Renal cortical epithelial cell (primary cell): Measurements from ENCODE around the gene PPFIA1. TPM values are rescaled to one million over a fixed set of nuclear protein-coding genes. Genes with fewer than 3 reads are reported as not detected.
"Not testable (repeated sequence)": the region's sequence is repeated elsewhere in the genome, so short reads cannot be mapped to it uniquely, and the experiment has no call there.

Experiments used
- DNase-seq: peaks from one replicate; pipeline ENCODE4 v3.0.0-alpha.2; 2011; ENCODE audit warnings: low read depth
- total RNA-seq: library from RNA; depleted of rRNA; stranded (reverse); fragments of >200 nt; gene quantifications from 2 replicates; pipeline ENCODE4 v1.2.3, GENCODE V29; 2014

The PPFIA1 gene
- total RNA-seq, 1 donor from 2014 or later = 52.5 TPM

DNA sequence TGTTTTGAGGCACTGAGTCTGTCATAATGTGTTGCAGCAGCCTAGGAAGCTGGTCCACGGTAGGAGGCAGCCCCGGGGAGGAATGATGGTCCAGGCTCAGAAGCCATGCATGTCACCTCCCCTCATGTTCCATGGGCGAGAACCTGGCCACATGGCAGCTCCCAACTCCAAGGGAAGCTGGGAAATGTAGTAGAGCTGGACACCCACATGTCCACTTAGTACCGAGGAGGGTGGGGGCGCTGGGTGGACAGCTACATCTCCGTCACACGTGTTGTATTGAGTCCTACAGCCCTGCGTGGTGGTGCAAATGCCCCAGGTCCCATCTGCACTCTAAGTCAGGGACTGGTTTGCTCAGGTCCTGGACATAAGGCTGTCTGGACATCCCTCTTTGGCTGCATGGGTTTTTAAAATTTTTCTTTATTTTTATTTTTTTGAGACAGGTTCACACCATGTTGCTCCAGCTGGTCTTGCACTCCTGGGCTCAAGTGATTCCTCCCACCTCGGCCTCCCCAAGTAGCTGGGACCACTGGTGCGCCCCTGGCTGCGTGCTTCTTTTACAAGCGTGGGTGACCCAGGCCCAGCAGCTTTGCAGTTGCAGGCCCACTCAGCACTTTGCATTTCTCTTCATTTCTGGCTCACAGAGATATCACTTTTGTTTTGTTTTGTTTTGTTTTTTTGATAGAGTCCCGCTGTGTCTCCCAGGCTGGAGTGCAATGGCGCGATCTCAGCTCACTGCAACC, 123.9 kb downstream of the PPFIA1 start:
- DNase-seq = no peak

DNA sequence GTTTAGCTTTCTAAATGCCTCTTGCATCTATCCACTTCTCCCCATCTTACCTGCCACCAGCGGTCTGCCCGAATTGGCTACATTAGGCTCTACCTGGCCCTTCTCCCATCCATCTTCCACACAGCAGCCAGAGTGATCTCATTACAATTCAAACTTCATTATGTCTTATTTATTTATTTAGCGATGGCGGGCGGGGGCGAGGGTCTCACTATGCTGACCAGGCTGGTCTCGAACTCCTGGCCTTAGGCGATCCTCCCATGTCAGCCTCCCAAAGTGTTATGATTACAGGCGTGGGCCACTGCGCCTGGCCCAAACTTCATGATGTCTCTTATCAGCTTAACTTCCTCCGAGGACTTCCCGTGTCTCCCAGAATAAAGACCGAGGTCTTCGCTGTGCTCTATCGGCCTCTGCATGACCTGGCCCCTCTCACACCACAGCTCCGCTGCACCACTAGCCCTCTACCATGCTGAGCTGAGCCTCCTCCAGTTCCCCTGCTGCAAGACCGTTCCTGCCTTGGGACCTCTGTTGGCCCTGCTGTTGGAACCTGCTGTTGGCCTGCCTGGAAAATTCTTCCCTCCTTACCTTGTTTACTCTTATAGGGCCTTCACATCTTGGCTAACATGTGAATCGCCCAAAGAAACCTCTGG, 127.0 kb downstream of the PPFIA1 start:
- DNase-seq = no peak

DNA sequence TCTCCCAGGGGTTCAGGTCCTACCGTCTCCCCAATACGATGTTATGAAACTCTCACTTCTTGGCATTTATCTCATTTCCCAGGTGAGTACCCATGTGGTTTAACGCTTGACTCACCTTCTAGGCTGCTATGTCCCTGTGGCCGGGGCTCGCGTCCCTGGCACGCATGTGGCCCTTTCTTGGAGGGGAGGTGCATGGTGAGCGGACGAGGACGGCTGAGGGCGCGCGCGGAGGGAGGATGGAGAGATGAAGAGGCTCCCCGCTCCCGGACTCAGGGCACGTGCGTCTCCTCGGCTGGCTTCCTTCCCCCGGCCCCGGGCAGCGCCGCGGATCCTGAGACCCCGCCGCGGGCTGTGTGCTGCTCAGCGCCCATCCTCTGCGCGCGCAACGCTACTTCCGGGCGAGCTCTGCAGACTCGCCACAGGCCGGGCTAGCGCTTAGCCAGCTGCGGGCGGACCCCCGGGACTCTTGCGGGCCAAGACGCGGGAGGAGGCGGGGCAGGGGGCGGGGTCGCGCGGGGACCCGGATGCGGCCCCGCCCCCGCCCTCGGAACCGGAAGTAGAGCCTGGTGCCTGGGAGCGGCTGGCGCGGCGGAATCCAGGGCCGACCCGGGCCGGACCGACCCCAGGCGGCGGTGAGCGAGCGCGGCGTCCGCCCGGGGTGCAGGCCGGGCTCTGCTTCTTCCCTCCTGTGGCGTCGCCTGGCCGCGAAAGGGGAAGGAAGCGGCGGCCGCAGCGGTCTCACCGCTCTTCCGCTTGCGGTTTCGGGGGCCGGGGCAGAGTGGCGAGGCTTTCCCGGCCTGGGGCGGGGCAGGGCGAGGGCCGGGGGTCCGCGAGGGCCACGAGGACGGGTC, 127.7 kb downstream of the PPFIA1 start, which contains the start of gene CTTN:
Gene CTTN (plus strand): TSS at position 547 of the 851 bp plus-strand sequence. CDS start 8,769 bp downstream, outside the sequence.
- peak; percentile 60 for DNase-seq

DNA sequence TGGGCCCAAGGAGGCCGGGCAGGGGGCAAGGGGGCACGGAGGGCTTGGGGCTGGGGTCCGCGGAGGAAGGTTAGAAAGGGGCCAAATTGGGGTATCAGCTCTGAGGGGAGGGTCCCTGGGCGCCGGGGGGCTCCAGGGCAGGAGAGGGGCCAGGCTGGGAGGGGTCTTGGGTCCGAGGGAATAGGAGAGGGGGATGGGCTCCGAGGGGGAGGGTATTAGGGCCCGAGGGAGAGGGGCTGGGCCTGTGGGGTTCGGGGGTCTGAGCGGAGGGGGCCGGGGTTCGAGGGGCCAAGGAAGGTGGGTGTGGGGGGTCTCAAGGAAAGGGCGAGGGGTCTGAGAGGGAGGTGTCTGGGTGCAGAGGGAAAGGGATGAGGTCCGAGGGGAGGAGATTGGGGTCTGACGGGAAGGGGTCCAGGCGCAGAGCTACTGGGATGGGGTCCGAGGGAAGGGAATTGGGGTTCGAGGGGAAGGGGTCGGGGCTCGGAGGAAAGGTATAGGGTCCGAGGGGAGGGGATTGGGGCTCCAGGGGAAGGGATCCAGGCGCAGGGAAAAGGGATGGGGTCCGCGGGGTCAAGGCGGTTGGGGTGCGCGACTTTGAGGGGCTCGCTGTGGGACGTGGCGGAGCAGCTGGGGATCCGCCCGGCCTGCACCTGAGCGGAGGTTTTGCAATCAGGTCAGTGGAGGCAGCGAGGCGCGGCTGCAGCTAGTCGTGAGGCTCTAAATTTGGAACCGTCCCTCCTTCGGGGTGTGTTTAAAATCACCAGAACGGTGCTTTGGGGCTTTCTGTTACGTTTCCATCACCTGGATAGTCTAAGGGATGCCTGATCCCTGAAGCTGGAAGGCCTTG, 128.6 kb downstream of the PPFIA1 start:
- DNase-seq = no peak

DNA sequence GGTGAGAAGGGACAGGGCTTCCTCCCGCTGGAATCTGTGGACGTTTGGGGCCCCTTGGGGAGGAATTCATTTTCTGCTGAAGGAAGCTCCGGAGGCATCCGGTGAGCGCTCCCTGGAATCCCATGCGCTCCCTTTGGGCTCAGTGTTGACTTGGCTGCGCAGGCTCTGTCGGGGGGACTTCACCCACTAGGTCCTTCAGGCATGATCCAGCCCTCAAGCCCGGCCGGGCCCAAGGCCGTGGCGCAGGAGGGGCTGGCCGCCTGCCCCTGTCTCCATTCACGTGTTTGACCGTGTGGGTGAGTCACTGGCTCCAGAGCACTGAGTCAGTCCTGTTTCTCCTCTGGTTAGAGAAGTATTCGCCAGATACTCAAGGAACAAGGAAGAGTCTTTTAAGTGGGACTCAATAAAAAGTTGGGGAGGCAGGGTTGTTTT, 129.2 kb downstream of the PPFIA1 start:
- DNase-seq = peak; percentile 93

DNA sequence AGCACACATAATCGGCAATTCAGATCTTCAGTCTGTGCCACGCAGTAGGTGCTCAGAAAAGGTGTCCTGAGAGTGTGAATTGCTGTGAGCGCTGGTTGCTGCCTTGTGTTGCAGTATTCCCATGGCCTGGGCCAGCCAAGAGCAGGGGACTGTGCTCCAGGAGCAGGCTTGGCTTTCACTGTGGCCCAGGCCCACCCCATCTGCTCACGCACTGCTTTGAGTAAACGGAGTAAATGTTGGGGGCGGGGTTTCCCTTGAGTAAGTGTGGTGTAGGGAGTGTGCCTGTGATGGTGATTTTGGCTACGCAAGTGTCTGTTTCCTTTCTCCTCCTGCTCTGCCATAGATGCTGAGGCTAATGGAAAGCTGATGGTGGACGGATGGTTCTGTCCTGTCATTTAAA, 130.2 kb downstream of the PPFIA1 start:
- DNase-seq = no peak

DNA sequence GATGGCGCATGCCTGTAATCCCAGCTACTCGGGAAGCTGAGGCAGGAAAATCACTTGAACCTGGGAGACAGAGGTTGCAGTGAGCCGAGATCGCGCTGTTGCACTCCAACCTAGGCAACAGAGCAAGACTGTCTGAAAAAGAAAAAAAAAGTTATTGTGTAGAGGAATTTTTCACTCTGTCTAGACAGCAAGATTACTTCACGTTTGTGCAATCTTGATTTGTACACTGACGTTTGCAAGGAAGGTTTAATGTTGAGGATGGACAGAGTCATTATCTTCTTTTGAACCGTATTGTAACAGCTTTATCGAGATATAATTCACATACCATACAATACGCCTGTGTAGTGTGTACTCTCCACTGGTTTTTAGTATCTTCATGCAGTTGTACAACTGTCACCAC, 131.5 kb downstream of the PPFIA1 start:
- DNase-seq = no peak

DNA sequence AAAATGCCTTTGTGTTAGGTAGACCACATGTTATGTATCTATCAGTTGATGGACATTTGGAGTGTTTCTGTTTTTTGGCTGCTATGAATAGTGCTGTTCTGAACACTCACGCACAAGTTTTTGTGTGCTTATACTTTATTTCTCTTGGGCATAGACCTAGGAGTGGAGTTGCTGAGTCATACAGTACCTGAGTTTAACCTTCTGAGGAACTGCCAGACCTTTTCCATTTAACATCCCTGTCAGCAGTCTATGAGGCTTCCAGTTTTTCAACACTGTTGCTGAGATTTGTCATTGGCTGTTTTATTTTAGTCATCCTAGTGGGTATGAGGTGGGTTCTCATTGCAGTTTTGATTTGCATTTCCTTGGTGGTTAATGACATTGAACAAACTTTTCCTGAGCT, 132.2 kb downstream of the PPFIA1 start:
- DNase-seq = peak; percentile 46

DNA sequence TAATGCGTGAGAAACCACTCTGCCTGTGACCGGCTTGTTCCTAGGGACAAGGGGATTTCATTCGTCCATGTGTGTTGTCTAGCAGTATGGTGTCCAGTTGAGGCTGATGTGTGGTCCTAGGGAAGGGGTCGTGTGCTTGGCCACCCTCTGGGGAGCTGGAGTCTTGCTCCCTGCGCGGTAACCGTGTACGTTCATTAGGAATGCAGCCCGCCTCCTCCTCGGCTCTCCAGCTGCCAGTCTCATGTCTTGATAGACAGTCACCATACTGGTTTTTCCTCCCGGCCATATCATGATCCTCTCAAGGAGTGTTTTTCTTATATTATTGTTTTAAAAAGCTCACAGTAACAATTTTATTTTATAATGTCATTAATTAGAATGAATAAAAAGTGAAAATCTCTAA, 133.8 kb downstream of the PPFIA1 start:
- DNase-seq = no peak

DNA sequence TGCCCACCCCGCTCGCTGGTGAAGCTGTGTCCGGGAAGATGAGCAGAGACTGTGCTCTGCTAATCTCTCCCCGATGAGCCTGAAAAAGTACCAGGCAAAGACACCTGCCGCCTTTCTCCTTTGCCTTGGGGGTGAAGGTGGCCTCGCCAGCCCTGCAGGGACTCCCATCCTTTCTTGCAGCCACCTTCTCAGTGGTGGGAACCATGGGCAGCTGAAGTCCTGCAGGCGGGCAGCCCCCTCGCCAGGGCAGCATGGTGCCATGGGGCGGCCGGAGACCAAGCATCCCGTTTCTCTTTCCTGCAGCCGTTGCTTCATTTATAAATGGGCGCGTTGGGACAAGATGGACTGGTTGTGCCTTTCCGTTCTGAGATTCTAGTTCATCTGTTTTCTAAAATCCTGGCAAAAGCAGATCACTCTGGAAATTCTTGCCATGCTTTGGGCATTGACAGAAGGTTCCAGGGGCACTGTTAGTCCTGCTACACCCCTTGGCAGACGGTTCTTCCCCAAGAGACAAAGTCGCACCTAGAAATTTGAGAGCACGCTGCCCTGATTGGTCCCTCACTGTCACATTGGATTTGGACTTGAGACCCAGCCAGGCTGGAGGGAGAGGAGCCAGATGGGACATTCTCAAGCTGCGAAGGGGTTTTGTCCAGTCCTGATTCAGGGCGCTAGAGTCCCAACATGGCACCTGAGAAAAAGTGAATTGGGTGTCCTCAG, 135.3 kb downstream of the PPFIA1 start:
- no peak for DNase-seq

DNA sequence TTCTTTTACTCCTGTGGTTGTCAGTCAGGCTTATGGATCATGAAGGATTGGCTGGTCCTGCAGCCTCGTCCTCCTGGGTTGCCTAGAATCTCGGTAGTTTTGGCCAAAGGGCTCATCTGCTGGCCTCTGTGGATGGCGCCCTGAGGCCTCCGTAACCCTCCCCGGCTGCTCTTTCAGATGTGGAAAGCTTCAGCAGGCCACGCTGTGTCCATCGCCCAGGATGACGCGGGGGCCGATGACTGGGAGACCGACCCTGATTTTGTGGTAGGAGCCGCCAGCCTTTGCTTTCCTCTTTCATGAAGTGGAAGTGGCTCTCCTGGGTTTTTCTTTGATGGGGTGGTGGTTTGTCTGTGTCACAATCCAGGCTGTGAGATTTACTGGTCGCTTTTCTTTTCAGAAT, 136.6 kb downstream of the PPFIA1 start:
- DNase-seq = no peak

DNA sequence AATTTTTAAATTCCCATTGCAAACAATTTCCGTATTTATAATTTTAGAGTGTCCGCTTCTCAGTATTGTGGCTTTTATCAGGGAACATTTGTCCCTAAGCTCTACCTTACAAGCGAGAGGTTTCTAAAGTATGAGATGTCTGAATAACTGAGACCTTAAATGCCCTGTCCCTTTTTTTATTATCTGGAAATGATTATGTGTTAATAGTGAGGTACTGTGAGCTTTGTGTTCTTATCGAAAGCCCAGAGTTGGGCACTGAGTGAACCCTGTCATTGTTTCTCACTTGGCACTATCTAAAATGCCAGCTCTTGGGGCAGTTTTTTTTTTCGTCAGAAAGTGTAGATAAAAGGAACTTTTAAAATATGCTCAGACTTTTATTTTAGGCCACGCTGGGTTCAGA, 137.3 kb downstream of the PPFIA1 start:
- DNase-seq = no peak

DNA sequence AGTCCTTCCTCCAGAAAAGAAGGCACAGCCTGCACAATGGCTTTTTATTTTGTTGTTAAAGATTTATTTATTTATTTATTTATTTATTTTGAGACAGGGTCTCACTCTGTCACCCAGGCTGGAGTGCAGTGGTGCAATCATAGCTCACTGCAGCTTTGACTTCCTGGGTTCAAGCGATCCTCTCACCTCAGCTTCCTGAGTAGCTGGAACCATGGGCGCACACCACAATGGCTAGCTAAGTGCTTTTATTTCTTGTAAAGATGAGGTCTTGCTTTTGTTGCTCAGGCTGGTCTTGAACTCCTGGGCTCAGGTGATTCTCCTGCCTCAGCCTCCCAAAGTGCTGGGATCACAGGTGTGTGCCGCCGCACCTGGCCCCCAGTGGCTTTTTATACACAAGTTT, 137.8 kb downstream of the PPFIA1 start:
- DNase-seq = not testable (repeated sequence)

DNA sequence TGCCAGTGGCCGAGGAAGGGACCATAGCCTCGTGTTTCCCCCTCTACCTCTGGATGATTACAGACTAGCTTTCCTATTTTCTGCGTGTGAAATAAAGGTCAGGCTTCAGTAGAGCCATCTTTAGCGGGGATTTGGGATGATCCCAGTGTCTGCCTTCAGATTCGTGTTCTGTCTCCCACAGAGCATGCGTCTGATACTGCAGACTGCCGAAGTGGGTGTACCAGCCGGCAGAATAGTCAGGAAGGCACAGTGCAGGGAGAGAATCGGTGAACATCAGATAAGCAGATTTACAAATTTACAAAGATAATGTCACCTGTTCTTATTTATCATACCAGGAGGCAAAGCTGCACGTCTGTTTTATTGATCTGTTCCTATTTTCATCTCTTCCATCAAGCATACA, 138.9 kb downstream of the PPFIA1 start:
- DNase-seq = no peak

DNA sequence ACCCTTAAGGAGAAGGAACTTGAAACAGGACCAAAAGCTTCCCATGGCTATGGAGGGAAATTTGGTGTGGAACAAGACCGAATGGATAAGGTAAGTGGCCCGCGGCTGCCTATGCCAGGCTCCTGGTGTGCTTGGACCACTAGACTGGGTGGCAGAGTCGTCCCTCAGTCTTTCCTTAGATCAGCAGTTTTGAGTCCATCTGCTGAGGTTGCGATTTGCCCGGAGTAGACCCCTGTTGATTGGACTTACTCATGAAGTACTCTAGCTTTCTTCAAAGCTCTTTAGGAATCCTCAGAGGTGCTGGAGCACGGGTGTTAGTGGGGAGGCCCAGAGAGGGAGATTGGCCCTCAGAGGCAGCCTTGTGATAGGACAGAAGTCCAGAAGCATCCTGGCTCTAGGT, 139.4 kb downstream of the PPFIA1 start:
- no peak for DNase-seq

DNA sequence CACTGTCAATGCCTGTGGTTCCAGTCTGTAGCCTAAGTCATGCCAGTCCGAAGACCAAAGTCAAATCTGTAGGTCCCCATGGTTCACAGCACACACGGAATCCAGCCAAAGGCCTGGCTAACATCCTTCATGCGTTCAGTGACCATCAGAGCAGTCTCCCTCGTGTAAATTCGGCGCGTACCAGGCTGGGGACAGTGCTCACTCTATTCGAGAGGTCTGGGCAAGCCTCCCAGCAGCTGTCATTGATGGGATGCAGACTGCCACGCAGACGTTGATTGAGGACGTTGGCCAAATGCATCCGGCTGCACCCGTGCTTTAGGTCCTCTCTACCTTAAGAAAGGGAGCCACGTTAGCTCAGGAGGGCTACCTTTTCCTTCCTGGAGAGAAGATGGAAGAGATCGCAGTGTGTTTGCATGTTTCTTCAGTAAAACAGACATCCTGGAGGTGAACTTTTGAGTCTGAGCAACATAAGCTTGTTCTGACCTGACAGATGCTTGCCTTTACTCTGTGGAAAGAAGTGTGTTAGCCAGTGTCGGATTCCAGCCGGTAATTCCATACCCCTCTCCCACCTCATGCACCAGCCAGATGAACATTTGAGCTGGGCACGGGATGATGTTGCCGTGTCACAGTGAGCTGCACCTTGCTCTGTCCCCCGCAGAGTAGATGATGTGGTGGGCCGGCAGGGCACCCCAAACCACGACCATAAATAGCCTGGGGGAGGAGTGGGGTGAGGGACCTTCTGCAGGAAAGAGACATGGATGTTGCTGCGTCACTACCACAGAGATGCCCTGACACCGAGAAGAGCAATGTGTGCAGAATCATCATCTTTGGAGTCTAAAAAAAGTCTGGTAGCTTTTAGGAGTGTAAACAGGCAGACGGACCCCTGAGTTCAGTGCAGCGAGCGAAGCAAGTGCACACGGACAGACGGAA, 140.1 kb downstream of the PPFIA1 start:
- no peak for DNase-seq

DNA sequence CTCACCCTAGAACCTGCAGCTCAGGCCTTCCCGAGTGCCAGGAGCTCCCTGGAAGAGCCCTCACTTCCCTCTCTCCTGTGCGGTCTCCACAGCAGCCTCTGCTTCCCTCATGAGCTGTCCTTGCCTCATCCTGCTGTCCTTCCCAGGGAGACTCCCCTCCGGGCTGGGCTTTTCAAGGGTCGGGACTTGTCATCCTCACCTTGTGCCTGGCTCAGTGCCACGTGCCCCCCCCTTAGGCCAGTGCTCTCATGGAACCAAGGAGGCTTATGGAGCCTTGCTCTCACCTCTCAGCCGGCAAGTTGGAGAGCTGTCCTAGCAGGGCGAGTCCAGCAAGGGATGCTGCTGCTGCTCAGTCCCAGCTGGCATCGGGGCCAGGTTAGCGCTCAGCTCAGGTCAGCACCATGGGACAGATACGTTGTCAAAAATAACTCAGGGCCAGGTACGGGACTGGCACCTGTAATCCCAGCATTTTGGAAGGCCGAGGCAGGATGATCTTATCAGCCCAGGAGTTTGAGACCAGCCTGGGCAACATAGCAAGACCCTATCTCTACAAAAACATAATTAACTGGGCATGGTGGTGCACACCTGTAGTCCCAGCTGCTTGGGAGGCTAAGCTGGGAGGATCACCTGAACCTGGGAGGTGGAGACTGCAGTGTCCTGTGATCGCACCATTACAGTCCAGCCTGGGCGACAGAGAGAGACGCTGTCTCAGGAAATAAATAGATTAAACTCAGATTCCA, 141.4 kb downstream of the PPFIA1 start:
- DNase-seq = no peak

DNA sequence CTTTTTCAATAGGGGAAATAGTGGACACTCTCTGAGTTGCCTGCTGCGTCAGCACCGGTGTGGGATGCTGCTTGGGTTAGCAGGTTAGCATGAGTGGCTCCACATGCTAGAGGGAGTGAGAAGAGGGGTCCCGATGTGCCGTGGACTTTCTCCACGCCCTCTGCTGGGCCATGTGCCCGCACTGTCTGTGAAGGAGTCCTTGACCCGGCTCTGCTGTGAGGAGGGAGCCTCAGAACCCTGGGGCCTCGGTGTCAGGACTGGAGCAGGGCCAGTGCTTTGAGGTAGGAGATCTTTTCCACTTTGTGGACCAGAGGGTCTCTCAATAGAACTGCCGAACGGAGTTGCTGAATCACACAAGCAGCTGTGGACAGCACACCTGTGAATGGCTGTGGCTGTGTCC, 142.7 kb downstream of the PPFIA1 start:
- DNase-seq = no peak
